DMS153 treated with DMSO at 0.1 percent for 48 hours (cell line): Measurements from ENCODE around the gene PCCA.
"Not testable (repeated sequence)": the region's sequence is repeated elsewhere in the genome, so short reads cannot be mapped to it uniquely, and the experiment has no call there.

ENCODE experiments used
- DNase-seq: peaks from one replicate; lab custom pipeline; 2025; ENCODE audit not compliant: unreplicated experiment; lab: John Stamatoyannopoulos, UW

Gene PCCA

GRCh38 chr13:100520936-100521850 lies 432.3 kb downstream of the PCCA start:
- DNase-seq = no peak

GRCh38 chr13:100521851-100522617 lies 433.1 kb downstream of the PCCA start:
- DNase-seq = no peak

- DNase-seq = no peak
Observed at GRCh38 chr13:100522618-100523309, 433.9 kb downstream of the PCCA start.

GRCh38 chr13:100523411-100523810 lies 434.5 kb downstream of the PCCA start:
- DNase-seq = no peak

- no peak for DNase-seq
Observed at GRCh38 chr13:100523981-100524386, 435.1 kb downstream of the PCCA start.

- not testable (repeated sequence) for DNase-seq
Observed at GRCh38 chr13:100524688-100525087, 435.8 kb downstream of the PCCA start.

DNA sequence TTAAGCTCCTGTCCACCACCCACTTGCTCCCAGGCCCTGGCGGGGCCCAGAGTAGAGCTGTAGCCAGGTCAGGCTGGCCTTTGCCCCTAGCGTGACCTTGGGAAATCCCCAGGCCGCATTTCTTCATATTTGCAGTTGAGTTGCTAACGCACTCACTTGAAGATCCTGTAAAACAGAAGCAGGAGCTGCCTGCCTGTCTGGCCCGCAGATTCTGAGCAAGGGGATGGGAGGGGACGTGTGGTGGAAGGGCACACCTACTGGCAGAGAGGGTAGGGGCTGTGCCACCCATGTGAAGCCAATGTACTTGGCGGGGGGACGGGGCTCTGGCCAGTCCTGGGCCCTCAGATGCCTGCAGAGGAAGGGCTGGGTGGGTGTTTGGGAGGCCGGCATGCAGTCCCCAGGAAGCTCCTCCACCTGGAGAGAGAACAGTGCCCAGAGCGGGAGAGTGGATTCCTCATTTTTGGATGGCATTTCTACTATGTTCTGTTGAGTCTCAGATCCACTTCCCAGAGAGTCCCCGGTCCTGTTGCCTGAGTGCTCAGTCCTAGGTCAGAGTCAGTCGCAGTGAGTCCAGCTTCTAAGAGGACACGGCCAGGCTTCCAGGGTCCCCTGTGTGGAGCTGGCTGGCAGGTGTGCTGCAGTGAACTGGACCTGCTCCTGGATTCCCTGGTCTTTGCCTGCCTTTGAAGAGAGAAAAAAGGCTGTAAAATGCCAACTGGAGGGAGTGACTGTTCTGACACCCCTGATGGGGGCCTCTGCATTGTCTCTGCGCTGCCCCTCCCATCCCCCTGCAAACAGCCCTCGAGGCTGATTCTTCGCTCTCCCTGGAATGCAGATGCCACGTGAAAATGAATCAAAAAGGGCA lies 436.8 kb downstream of the PCCA start:
- DNase-seq = no peak

DNA sequence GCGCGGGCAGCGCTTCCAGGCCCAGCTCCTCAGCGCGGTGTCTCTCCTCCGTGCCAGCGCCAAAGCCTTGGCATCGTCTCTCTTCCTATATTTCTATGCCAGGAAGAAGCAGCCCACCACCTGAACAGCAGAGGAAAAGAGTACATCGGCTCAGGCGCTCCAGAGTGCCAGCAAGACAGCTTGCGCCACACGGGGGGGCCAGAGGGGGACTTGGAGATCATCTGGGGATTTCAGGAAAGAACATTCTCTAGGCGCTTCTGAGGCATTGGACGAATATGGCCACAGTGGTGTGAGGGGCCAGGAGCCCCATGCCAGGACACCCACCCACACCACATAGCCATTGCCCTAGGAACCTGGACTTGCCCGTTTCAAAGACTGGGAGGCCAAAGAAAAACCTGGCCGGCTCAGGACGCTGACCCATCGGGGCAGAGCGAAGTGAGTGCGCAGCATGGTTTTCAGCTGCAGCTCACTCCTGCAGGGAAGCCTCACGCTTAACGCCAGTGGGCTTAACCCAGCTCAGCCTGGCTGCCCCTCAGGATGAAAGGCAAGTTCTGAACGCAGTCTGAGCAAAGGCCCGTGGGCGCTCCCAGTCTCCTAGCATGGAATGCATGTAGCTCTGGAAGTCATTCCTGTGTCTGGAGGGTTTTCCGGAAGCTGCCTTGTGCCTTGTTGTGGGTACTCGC lies 437.6 kb downstream of the PCCA start:
- DNase-seq = no peak

DNA sequence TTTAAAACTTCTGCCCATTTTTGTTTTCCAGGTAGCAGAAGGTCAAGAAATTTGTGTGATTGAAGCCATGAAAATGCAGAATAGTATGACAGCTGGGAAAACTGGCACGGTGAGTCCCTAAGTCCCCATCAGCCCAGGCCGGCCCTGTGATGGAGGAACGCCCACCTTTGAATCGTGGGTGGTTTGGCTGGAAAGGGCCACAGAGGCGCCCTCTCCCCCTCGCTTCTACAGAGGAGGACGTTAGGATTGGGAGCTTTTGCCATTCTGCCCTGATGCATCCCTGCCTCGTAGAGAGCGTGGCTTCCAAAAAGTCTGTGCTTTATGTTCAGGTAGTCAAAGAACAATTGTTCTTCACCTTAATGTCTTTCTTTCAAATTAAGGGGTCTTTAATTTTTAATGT lies 438.8 kb downstream of the PCCA start:
- DNase-seq = no peak

DNA sequence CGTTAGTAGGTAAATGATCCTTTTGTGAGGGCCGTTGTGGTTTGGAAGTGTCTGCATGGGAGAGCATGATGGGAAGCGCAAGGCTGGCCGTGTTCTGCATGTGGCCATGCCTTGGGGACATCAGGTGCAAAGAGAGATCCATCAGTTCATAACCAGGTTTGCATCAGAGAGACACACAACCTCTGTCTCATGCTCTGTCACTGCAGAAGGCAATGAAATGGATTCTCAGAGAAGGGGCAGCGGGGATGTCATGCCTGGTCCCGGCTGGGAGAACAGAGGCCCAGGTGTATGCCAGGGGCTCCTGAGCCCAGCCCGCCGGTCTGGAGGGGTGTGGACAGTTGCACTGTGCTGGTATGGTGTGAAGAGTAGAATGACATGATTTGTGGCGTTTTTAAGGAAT lies 439.5 kb downstream of the PCCA start:
- DNase-seq = no peak

GRCh38 chr13:100528820-100529219 lies 439.9 kb downstream of the PCCA start:
- no peak for DNase-seq

- no peak for DNase-seq
Observed at GRCh38 chr13:100529666-100530377, 440.9 kb downstream of the PCCA start.

DNA sequence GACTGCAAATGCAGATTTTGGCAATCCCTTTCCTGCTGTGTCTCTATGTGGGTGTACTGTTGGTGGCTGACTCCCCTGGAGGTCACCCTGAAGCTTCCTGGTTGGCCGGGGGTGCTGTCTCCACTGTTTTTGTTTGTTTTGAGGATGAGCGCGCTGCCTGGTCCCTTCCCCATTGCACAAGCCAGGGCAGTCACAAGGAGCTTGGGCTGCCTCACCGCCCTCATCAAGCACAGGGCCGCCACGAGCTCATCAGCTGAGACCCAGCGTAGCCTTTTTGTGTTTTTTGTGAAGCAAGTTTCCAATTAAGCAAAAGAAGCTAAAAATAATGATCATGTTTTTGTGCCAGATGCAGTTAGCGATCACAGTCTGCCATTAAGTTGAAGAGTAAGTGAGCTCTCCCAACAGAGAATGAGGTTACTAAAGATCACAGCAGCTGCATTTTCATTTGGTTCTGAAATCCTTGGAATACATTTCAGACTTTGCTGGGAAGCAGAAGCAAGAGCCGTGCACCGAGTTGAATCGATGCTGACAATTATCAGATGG lies 441.8 kb downstream of the PCCA start:
- DNase-seq = no peak

GRCh38 chr13:100532090-100532766 lies 443.3 kb downstream of the PCCA start:
- DNase-seq = no peak

DNA sequence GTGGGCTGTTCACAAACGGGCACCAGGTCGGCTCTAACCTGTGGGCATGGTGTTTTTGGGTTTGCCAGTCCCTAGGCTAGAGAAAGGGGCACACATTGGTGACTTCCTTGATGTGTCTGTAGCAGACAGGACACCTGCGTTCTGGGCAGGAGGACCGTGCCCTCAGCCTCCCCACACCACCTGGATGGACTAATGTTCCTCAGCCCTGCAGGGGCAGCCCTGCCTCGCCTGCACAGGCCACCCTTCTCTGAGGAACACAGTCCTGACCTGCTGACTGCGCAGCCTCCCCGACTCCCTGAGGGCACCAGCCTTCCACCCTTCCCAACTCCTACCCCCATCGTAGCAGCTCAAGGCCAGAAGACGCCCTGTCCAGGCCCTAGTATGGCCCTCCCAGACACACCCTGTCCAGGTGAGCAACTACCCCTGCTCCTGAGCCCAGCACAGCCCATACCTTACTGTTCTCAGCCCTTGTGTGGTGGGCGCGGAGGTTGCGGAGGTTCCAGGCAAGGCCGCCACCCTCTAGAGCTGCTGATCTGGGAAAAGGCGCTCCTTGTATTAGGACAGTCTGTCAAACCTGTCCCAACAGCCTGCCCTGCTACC lies 444.0 kb downstream of the PCCA start:
- no peak for DNase-seq

- peak; percentile 62 for DNase-seq
Observed at GRCh38 chr13:100533588-100534041, 444.7 kb downstream of the PCCA start.

DNA sequence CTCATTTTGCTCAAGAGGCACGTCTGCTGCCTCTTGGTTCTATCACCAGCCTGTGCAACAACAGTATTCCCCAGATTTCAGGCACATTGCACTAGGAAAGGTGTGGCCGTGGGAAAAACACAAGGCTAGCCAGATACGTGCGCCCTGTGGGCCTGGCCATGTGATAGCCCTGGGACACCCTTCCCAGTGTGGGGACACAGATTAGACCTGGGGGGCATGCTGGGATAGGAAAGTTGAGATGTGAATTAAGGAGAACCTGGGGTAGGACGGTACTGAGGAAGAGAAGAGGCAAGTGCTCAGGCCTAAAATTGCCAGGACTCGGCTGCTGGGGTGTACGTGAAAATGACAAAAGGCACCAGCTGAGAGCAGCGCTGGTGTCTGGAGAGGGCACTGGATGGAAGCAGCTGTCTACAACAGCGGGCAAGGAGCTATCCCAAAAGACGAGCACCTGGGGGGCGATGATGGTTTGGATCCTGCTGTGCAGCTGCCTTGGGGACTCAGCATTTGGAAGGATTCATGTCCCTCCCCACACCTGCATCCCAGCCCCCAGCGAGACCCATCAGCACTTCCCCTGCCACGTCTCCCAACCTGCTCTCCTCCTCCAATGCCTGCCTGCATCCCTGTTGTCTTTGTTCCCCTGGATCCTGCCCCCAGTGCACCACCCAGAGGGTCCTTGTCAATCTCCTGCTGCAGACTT lies 445.4 kb downstream of the PCCA start:
- DNase-seq = no peak
